Measurements from ENCODE around the gene ATG9A. TPM values are rescaled to one million over a fixed set of nuclear protein-coding genes. Genes with fewer than 3 reads are reported as not detected.

Gene ATG9A
- total and polyA plus RNA-seq, 2 of the 8 experiments (the other 6 are each of a cell fraction or from before 2014, with no cell fraction given), result 43.6 to 66.8 TPM

DNA sequence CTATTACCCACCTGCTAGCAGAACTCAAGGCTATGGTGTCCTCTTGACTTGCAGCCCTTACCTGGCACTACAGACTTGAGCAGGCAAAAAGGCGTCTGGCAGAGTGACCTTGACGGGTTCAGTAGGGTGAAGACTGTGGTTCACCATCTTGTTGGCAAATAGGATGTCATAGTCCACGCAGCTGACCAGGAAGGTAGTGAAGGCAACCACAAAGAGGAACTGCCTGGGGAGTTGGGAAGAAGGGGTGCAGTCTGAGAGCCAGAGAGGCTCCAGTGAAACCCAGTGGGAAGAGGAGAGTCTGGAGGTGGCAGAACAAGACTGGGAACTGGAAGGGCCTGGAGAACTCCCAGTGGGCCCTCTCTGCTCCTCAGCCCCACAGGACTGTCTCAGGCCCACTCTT, 4.1 kb downstream of the ATG9A start:
- Histone ChIP-seq H4K20me1 (replicated peaks in 1 of 2; ENCODE audit: control insufficient read depth in 1 of 2, insufficient read depth in 2 of 2, low read length in 2 of 2) (peaks cover 0 to 7% of the 10 kb centered on the region in 2 experiments), H3K4me2 (ENCODE audit: insufficient read depth in 1 of 2, low read depth in 2 of 2, low read length in 2 of 2) (no peak overlapping the region), H2BK20ac (ENCODE audit: low read length) (no peak overlapping the region), H2BK5ac (ENCODE audit: low read depth, low read length) (no peak overlapping the region), H3K18ac (ENCODE audit: extremely low read depth, low read length) (no peak overlapping the region), H3K79me1 (ENCODE audit: low read depth, low read length) (no peaks in the 10 kb centered on the region; the same call in 1 of the 2 replicates), H4K91ac (replicated peaks; ENCODE audit: insufficient read length, low read length) (no peak overlapping the region), H3K27ac (ENCODE audit: low read depth, low read length) (no peak overlapping the region), H2BK15ac (ENCODE audit: low read length) (no peak overlapping the region), H3K36me3 (ENCODE audit: control insufficient read depth in 2 of 4, insufficient read depth in 4 of 4, low read length in 3 of 4) (peaks cover 10 to 48% (median 35%) of the 10 kb centered on the region in 4 experiments; a peak in 6 of 8 replicates), H3K4me3 (ENCODE audit: extremely low read depth in 1 of 4, insufficient read depth in 2 of 4, low read depth in 3 of 4, low read length in 4 of 4) (no peak overlapping the region), H3K4me1 (replicated peaks in 1 of 4; ENCODE audit: control insufficient read depth in 3 of 4, insufficient read depth in 4 of 4, low read length in 3 of 4) (peaks cover 0 to 6% (median 3%) of the 10 kb centered on the region in 4 experiments; a peak in 5 of 7 replicates), H3K79me2 (ENCODE audit: control insufficient read depth in 1 of 2, insufficient read depth in 2 of 2, low read length in 2 of 2) (peaks cover 0 to 9% of the 10 kb centered on the region in 2 experiments; a peak in 2 of 4 replicates), H3K9ac (replicated peaks in 1 of 4; ENCODE audit: extremely low read depth in 1 of 4, low read depth in 3 of 4, low read length in 3 of 4) (no peak overlapping the region), H2AK5ac (ENCODE audit: low read depth, low read length) (no peak overlapping the region), H2BK120ac (replicated peaks; ENCODE audit: low read depth, low read length) (no peak overlapping the region), H3K23ac (ENCODE audit: insufficient read length) (no peak overlapping the region), H2BK12ac (ENCODE audit: low read depth, low read length) (no peak overlapping the region), H4K5ac (ENCODE audit: insufficient read length, low read depth, low read length) (no peak overlapping the region), H3K4ac (replicated peaks; ENCODE audit: insufficient read length, low read depth, low read length) (no peak overlapping the region), H3K56ac (replicated peaks; ENCODE audit: insufficient read length, low read depth, low read length) (no peak overlapping the region), H3K14ac (ENCODE audit: insufficient read length) (no peak overlapping the region), H4K8ac (ENCODE audit: extremely low read depth, insufficient read depth, low read length) (no peak overlapping the region), H3K27me3 (replicated peaks in 1 of 4; ENCODE audit: control insufficient read depth in 3 of 4, extremely low read depth in 1 of 4, insufficient read depth in 3 of 4, low read length in 3 of 4) (no peaks in the 10 kb centered on the region; a peak in 1 of 7 replicates), H3K23me2 (ENCODE audit: low read depth, low read length) (peaks cover 6% of the 10 kb centered on the region; the same call in 1 of the 2 replicates), H3K9me3 (ENCODE audit: insufficient read depth in 2 of 2, low read depth in 1 of 2, low read length in 1 of 2) (no peaks in the 10 kb centered on the region), H2AFZ (ENCODE audit: low read length) (no peak overlapping the region)
- no peak for FAIRE-seq
- DNase-seq (ENCODE audit: low read depth in 1 of 2, low spot score in 2 of 2), result no peak
- POLR2A ChIA-PET (ENCODE audit: partially characterized antibody), result interaction anchor here (14.0 kb wide), 1 partner anchor 23 kb away, joined by 190 read pairs; the partner anchor contains the start of genes GLB1L, STK16, TUBA4A and TUBA4B
- 89% methylated on average over 3 of the region's 3 CpGs; no CpG with 5 or more reads in 1 of the 2 experiments for WGBS, 2 experiments (ENCODE audit: extremely low coverage in 1 of 2, insufficient coverage in 1 of 2, insufficient read length in 1 of 2, insufficient replicate concordance in 2 of 2, low coverage in 1 of 2, low lambda C conversion rate in 2 of 2, missing lambda C conversion rate in 1 of 2)
- CTCF ChIA-PET (ENCODE audit: partially characterized antibody), result interaction anchor here (2.2 kb wide), 1 partner anchor 23 kb away, joined by 6 read pairs; no protein-coding TSS in a partner anchor
- TF ChIP-seq CBX8 (IDR thresholded peaks at IDR 0.05; ENCODE audit: borderline replicate concordance, low read depth, low read length) (no peak), SP1 (IDR thresholded peaks at IDR 0.05; ENCODE audit: low read depth, low read length) (no peak), SRF (IDR thresholded peaks at IDR 0.05; ENCODE audit: low read depth, low read length) (no peak), KDM1A (IDR thresholded peaks at IDR 0.05; ENCODE audit: borderline replicate concordance, low read length) (no peak), BRCA1 (IDR thresholded peaks at IDR 0.05; ENCODE audit: low read depth, low read length) (no peak), CHD2 (IDR thresholded peaks at IDR 0.05; ENCODE audit: low read length) (no peak), CHD1 (IDR thresholded peaks at IDR 0.05; ENCODE audit: low read depth, low read length) (no peak), TCF12 (IDR thresholded peaks at IDR 0.05; ENCODE audit: low read depth, low read length) (no peak), RNF2 (IDR thresholded peaks at IDR 0.05; ENCODE audit: borderline replicate concordance, low read depth, low read length, missing control alignments, poor library complexity, severe bottlenecking) (no peak), HDAC2 (IDR thresholded peaks at IDR 0.05; ENCODE audit: borderline replicate concordance in 1 of 2, low read depth in 2 of 2, low read length in 2 of 2) (no peak), PHF8 (conservative IDR thresholded peaks at IDR 0.05; ENCODE audit: low read depth, low read length) (no peak), POU5F1 (IDR thresholded peaks at IDR 0.05; ENCODE audit: low read depth, low read length) (no peak)
- TF ChIP-seq, protein P1, sequence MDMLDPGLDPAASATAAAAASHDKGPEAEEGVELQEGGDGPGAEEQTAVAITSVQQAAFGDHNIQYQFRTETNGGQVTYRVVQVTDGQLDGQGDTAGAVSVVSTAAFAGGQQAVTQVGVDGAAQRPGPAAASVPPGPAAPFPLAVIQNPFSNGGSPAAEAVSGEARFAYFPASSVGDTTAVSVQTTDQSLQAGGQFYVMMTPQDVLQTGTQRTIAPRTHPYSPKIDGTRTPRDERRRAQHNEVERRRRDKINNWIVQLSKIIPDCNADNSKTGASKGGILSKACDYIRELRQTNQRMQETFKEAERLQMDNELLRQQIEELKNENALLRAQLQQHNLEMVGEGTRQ (IDR thresholded peaks at IDR 0.05; ENCODE audit: low read length), result no peak
